HCT116 (cell line): Measurements from ENCODE around the gene CRISPLD2. TPM values are rescaled to one million over a fixed set of nuclear protein-coding genes. Genes with fewer than 3 reads are reported as not detected.

Experiments
- ATAC-seq: fragments of 200-7000 bp; cut with Tn5 transposase; 2 replicates; pipeline ENCODE4 v1.9.1; 2020; ENCODE audit warnings: mild to moderate bottlenecking, moderate library complexity
- BruUV-seq: library from RNA; stranded (reverse); fragments of 400-500 nt; replicated peaks from 2 replicates; lab custom pipeline; 2021; lab: Mats Ljungman, UMichigan
- CTCF ChIA-PET: fragments of 300-600 bp; sonication (Branson Sonifier 250); formaldehyde crosslinking; loops from one replicate; lab custom pipeline; 2021; ENCODE audit warnings: antibody characterized with exemption; lab: Charles Lee
- POLR2A ChIA-PET: fragments of 300-600, 350-600 bp; sonication (Branson Sonifier 250); formaldehyde crosslinking; loops from one replicate; lab custom pipeline; 2021; ENCODE audit warnings: antibody characterized with exemption; lab: Charles Lee
- RAD21 ChIA-PET, 2 experiments: fragments of 300-600 bp; sonication (Branson Sonifier 250); formaldehyde crosslinking; loops; one replicate each; lab custom pipeline; 2023; ENCODE audit warnings: low total read pairs in 2 of 2; ENCODE audit not compliant: uncharacterized antibody in 2 of 2, unreplicated experiment in 2 of 2, low non-redundant PET in 1 of 2; lab: Charles Lee
- DNase-seq: peaks from one replicate; pipeline ENCODE4 v3.0.0-alpha.2; 2010; ENCODE audit warnings: low read depth, low spot score
- H2AFZ ChIP-seq: fragments of 200-600 bp; shearing (Covaris generic), sonication (generic); 2 replicates; pipeline ENCODE4 v1.6.1; 2017; ENCODE audit warnings: low read depth, mixed run types, mixed read lengths, antibody characterized with exemption, low read length; ENCODE audit not compliant: poor library complexity, severe bottlenecking
- H3K27ac ChIP-seq: 2 replicates; pipeline ENCODE4 v1.5.1; 2012; ENCODE audit warnings: low read depth, low read length
- H3K27me3 ChIP-seq: fragments of 200-600 bp; sonication (generic); 2 replicates; pipeline ENCODE4 v1.6.1; 2016; ENCODE audit warnings: mixed run types, low read length, mixed read lengths; ENCODE audit not compliant: insufficient read depth
- H3K36me3 ChIP-seq, 2 experiments: fragments of 200-500 bp in 1 of 2; fragments of 200-600 bp in 1 of 2; sonication (Bioruptor generic) in 1 of 2; sonication (generic) in 1 of 2; 2 replicates each; pipeline versions ENCODE4 v1.5.1 to v1.6.1; 2014 to 2016; ENCODE audit warnings: low read length in 2 of 2, inconsistent platforms in 1 of 2, mixed read lengths in 1 of 2, mixed run types in 1 of 2; ENCODE audit not compliant: insufficient read depth in 2 of 2, control insufficient read depth in 1 of 2
- H3K4me1 ChIP-seq, 2 experiments: fragments of 200-600 bp in 1 of 2; sonication (generic) in 1 of 2; 2 replicates each; pipeline versions ENCODE4 v1.5.1 to v1.6.1; 2012 to 2017; ENCODE audit warnings: low read length in 2 of 2, inconsistent platforms in 1 of 2, mild to moderate bottlenecking in 1 of 2, mixed read lengths in 1 of 2, mixed run types in 1 of 2, moderate library complexity in 1 of 2; ENCODE audit not compliant: insufficient read depth in 2 of 2, control insufficient read depth in 1 of 2
- H3K4me2 ChIP-seq: fragments of 200-600 bp; sonication (generic); 2 replicates; pipeline ENCODE4 v1.6.1; 2017; ENCODE audit warnings: mixed run types, low read length, mixed read lengths
- H3K4me3 ChIP-seq, 2 experiments: fragments of 200-600 bp in 1 of 2; sonication (generic) in 1 of 2; replicated peaks in 1 of 2; 2 replicates each; pipeline ENCODE4 v1.5.1; 2011 to 2016; ENCODE audit warnings: low read length in 2 of 2, control low read depth in 1 of 2, low read depth in 1 of 2, mild to moderate bottlenecking in 1 of 2, mixed read lengths in 1 of 2, mixed run types in 1 of 2
- H3K79me2 ChIP-seq: fragments of 200-600 bp; sonication (generic); 2 replicates; pipeline ENCODE4 v1.6.1; 2017; ENCODE audit warnings: mild to moderate bottlenecking, mixed run types, low read length, moderate library complexity, mixed read lengths; ENCODE audit not compliant: insufficient read depth
- H3K9ac ChIP-seq: fragments of 200-600 bp; sonication (generic); 2 replicates; pipeline ENCODE4 v1.6.1; 2016; ENCODE audit warnings: low read length, mixed read lengths
- H3K9me2 ChIP-seq: fragments of 200-600 bp; sonication (generic), shearing (Covaris generic); 2 replicates; pipeline ENCODE4 v1.6.1; 2017; ENCODE audit warnings: mixed run types, mild to moderate bottlenecking, moderate library complexity; ENCODE audit not compliant: insufficient read depth
- H3K9me3 ChIP-seq, 2 experiments: fragments of 200-500 bp in 1 of 2; fragments of 200-600 bp in 1 of 2; sonication (Bioruptor generic) in 1 of 2; sonication (generic) in 1 of 2; 2 replicates each; pipeline ENCODE4 v1.6.1; 2014 to 2017; ENCODE audit warnings: low read length in 2 of 2, mixed read lengths in 2 of 2, inconsistent platforms in 1 of 2, low read depth in 1 of 2, mild to moderate bottlenecking in 1 of 2, mixed run types in 1 of 2, moderate library complexity in 1 of 2; ENCODE audit not compliant: control insufficient read depth in 1 of 2, insufficient read depth in 1 of 2
- H4K20me1 ChIP-seq: fragments of 200-600 bp; sonication (generic), shearing (Covaris generic); 2 replicates; pipeline ENCODE4 v1.6.1; 2017; ENCODE audit warnings: mixed run types, mild to moderate bottlenecking, moderate library complexity; ENCODE audit not compliant: insufficient read depth
- CBX3 ChIP-seq: IDR thresholded peaks from 2 replicates; pipeline ENCODE4 v1.6.1; 2012; ENCODE audit warnings: low read depth
- EZH2 ChIP-seq: fragments of 200-600 bp; sonication (generic); IDR thresholded peaks from 2 replicates; pipeline ENCODE4 v1.6.1; 2017; ENCODE audit warnings: antibody characterized with exemption, mixed run types
- EZH2phosphoT487 ChIP-seq: fragments of 200-600 bp; IDR thresholded peaks from 2 replicates; pipeline ENCODE4 v1.6.1; 2018; ENCODE audit warnings: antibody characterized with exemption, borderline replicate concordance
- FOSL1 ChIP-seq: IDR thresholded peaks from 2 replicates; pipeline ENCODE4 v1.6.1; 2012; ENCODE audit warnings: low read depth
- SP1 ChIP-seq: IDR thresholded peaks from 2 replicates; pipeline ENCODE4 v1.6.1; 2012; ENCODE audit warnings: low read depth
- SRF ChIP-seq: IDR thresholded peaks from 2 replicates; pipeline ENCODE4 v1.6.1; 2012; ENCODE audit warnings: low read depth
- YY1 ChIP-seq: IDR thresholded peaks from 2 replicates; pipeline ENCODE4 v1.6.1; 2011; ENCODE audit warnings: low read length, low read depth, moderate library complexity, mild to moderate bottlenecking; ENCODE audit not compliant: insufficient replicate concordance; ENCODE audit errors: extremely low read depth
- intact Hi-C: fragments of 100-400 bp; cut with micrococcal nuclease; formaldehyde crosslinking; loops from 2 replicates; pipeline ENCODE4 v1.10.0; 2022
- total RNA-seq: library from RNA; stranded (reverse); gene quantifications from one replicate; pipeline ENCODE4 v1.2.1, GENCODE V29; 2021; ENCODE audit not compliant: unreplicated experiment
- TF ChIP-seq, protein P1 (sequence below), 3 experiments: fragments of 200-600 bp in 1 of 3; sonication (generic) in 1 of 3; IDR thresholded peaks in 2 of 3; conservative IDR thresholded peaks in 1 of 3; 2 replicates each; pipeline ENCODE4 v1.5.1; 2012 to 2017; ENCODE audit warnings: low read depth in 2 of 3, low read length in 2 of 3, antibody characterized with exemption in 1 of 3, borderline replicate concordance in 1 of 3, control low read depth in 1 of 3, mild to moderate bottlenecking in 1 of 3, mixed read lengths in 1 of 3, mixed run types in 1 of 3, moderate library complexity in 1 of 3; ENCODE audit not compliant: insufficient read depth in 1 of 3

CRISPLD2 gene
- total RNA-seq, 1 experiment from 2014 or later, result 4.6 TPM

DNA sequence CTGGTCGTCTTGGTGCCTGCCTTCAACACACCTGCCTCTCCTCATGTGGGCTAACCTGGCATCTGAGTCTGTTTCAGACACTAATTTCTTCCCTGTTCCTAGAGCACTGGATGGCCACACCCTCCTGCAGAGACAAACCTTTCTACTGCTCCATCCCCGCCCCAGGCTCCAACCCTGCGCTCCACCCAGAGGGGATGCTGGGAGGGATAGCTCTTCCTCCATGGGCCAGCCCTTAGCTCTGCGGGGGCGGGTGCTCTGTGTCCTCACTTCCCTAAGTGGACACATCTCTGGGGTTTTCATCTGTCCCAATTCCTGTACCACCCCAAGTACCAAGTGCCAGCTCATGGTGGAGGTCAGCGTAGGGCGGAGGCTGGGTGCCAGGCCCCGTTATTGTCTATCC, 11.0 kb upstream of the CRISPLD2 start:
- Histone ChIP-seq H3K9ac (no peak overlapping the region), H3K27ac (no peak overlapping the region), H3K4me2 (no peak overlapping the region), H3K9me3 (peaks cover 0 to 5% of the 10 kb centered on the region in 2 experiments; a peak in 1 of 4 replicates), H3K36me3 (no peaks in the 10 kb centered on the region), H3K4me1 (peaks cover 12 to 38% of the 10 kb centered on the region in 2 experiments), H4K20me1 (no peaks in the 10 kb centered on the region), H2AFZ (no peak overlapping the region), H3K79me2 (no peaks in the 10 kb centered on the region), H3K4me3 (no peak overlapping the region), H3K27me3 (0 out of 2 replicates have a peak, but pooled peaks cover 5% of the 10 kb centered on the region), H3K9me2 (no peaks in the 10 kb centered on the region)
- TF ChIP-seq SRF (no peak), CBX3 (no peak), FOSL1 (no peak), EZH2phosphoT487 (no peak), EZH2 (no peak), YY1 (no peak), SP1 (no peak)
- TF ChIP-seq, protein P1, sequence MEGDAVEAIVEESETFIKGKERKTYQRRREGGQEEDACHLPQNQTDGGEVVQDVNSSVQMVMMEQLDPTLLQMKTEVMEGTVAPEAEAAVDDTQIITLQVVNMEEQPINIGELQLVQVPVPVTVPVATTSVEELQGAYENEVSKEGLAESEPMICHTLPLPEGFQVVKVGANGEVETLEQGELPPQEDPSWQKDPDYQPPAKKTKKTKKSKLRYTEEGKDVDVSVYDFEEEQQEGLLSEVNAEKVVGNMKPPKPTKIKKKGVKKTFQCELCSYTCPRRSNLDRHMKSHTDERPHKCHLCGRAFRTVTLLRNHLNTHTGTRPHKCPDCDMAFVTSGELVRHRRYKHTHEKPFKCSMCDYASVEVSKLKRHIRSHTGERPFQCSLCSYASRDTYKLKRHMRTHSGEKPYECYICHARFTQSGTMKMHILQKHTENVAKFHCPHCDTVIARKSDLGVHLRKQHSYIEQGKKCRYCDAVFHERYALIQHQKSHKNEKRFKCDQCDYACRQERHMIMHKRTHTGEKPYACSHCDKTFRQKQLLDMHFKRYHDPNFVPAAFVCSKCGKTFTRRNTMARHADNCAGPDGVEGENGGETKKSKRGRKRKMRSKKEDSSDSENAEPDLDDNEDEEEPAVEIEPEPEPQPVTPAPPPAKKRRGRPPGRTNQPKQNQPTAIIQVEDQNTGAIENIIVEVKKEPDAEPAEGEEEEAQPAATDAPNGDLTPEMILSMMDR (IDR thresholded peaks at IDR 0.05 in 2 of 3, conservative IDR thresholded peaks at IDR 0.05 in 1 of 3; ENCODE audit: borderline replicate concordance in 1 of 3, insufficient read depth in 1 of 3, low read depth in 2 of 3, low read length in 2 of 3), result no peak
- intact Hi-C loops, result no loop called here
- ATAC-seq (peak; percentile 24; the same call in 1 of the 2 replicates), DNase-seq (no peak)
- ChIA-PET CTCF (no interaction called here), RAD21 (no interaction called here), POLR2A (interaction anchor here (0.6 kb wide), 1 partner anchor 641 kb away, joined by 3 read pairs; no protein-coding TSS in a partner anchor)
- no TSS peak for BruUV-seq
